Right hindlimb (tissue), 1 donor: ENCODE data around the gene FRYL.
"Not testable (repeated sequence)": the region's sequence is repeated elsewhere in the genome, so short reads cannot be mapped to it uniquely, and the experiment has no call there.

ENCODE experiments used
- DNase-seq: peaks from one replicate; pipeline ENCODE4 v3.0.0-alpha.2; 2018

FRYL gene

GRCh38 chr4:48785302-48785701, 5.2 kb upstream of the FRYL start:
- no peak for DNase-seq

- DNase-seq = no peak
Observed at GRCh38 chr4:48781968-48782367, 1.9 kb upstream of the FRYL start.

- no peak for DNase-seq
Observed at GRCh38 chr4:48780865-48781214, 761 bp upstream of the FRYL start.

- DNase-seq = peak; percentile 80
Observed at GRCh38 chr4:48779095-48779997, 733 bp downstream of the FRYL start.

- DNase-seq = peak; percentile 21
Observed at GRCh38 chr4:48778431-48779094, 1.5 kb downstream of the FRYL start.

GRCh38 chr4:48777739-48778138, 2.3 kb downstream of the FRYL start:
- no peak for DNase-seq

- no peak for DNase-seq
Observed at GRCh38 chr4:48774760-48775710, 5.0 kb downstream of the FRYL start.

GRCh38 chr4:48772556-48772955, 7.5 kb downstream of the FRYL start:
- DNase-seq = no peak

GRCh38 chr4:48767055-48767929, 12.8 kb downstream of the FRYL start:
- DNase-seq = no peak

- no peak for DNase-seq
Observed at GRCh38 chr4:48766131-48766792, 13.8 kb downstream of the FRYL start.

- DNase-seq = no peak
Observed at GRCh38 chr4:48762408-48762807, 17.7 kb downstream of the FRYL start.

GRCh38 chr4:48761286-48761685, 18.8 kb downstream of the FRYL start:
- DNase-seq = no peak

GRCh38 chr4:48758703-48759102, 21.4 kb downstream of the FRYL start:
- DNase-seq = not testable (repeated sequence)

GRCh38 chr4:48756689-48757220, 23.3 kb downstream of the FRYL start:
- no peak for DNase-seq

- DNase-seq = no peak
Observed at GRCh38 chr4:48755281-48755680, 24.8 kb downstream of the FRYL start.

GRCh38 chr4:48753159-48753558, 26.9 kb downstream of the FRYL start:
- DNase-seq = no peak

- no peak for DNase-seq
Observed at GRCh38 chr4:48752726-48753125, 27.4 kb downstream of the FRYL start.

GRCh38 chr4:48752246-48752645, 27.8 kb downstream of the FRYL start:
- no peak for DNase-seq

GRCh38 chr4:48748949-48749596, 31.0 kb downstream of the FRYL start:
- no peak for DNase-seq

- DNase-seq = no peak
Observed at GRCh38 chr4:48746608-48747362, 33.3 kb downstream of the FRYL start.
